Thyroid gland (tissue), 4 donors: ENCODE data around the gene MRPL22. TPM values are rescaled to one million over a fixed set of nuclear protein-coding genes. Genes with fewer than 3 reads are reported as not detected.

ENCODE experiments used
- DNase-seq, 2 donors: peaks; one replicate each; pipeline ENCODE4 v3.0.0-alpha.2; 2019
- H3K27ac ChIP-seq, 3 donors: fragments of 200-600 bp; sonication (generic); 1 replicate in 2 of 3; 2 replicates in 1 of 3; pipeline ENCODE4 v1.5.1; 2016 to 2019; ENCODE audit warnings: mild to moderate bottlenecking in 1 of 3, moderate library complexity in 1 of 3
- H3K27me3 ChIP-seq: fragments of 200-600 bp; sonication (generic); one replicate; pipeline ENCODE4 v1.5.1; 2019
- H3K36me3 ChIP-seq, 2 donors: fragments of 200-600 bp; sonication (generic); one replicate each; pipeline ENCODE4 v1.5.1; 2016 to 2019
- H3K4me1 ChIP-seq, 2 donors: fragments of 200-600 bp; sonication (generic); one replicate each; pipeline ENCODE4 v1.5.1; 2017 to 2019
- H3K4me3 ChIP-seq, 3 donors: fragments of 200-600 bp; sonication (generic); replicated peaks in 1 of 3; 1 replicate in 2 of 3; 2 replicates in 1 of 3; pipeline ENCODE4 v1.5.1; 2016; ENCODE audit warnings: mild to moderate bottlenecking in 1 of 3
- H3K9me3 ChIP-seq: fragments of 200-600 bp; sonication (generic); one replicate; pipeline ENCODE4 v1.5.1; 2017
- CTCF ChIP-seq, 6 experiments: fragments of 200-600 bp in 3 of 6; fragments of 450-650 bp in 3 of 6; sonication (generic) in 3 of 6; IDR thresholded peaks; one replicate each; pipeline ENCODE4 v1.5.1; 2016 to 2019; ENCODE audit warnings: antibody characterized with exemption in 6 of 6, mild to moderate bottlenecking in 2 of 6, inconsistent platforms in 1 of 6, moderate library complexity in 1 of 6
- POLR2A ChIP-seq, 2 donors: fragments of 450-650 bp; IDR thresholded peaks; one replicate each; pipeline ENCODE4 v1.6.1; 2017; ENCODE audit warnings: antibody characterized with exemption in 2 of 2, mild to moderate bottlenecking in 2 of 2, moderate library complexity in 1 of 2
- WGBS, 2 donors: methylation state at CpG; one replicate each; pipeline ENCODE4 v1.1.5; 2017; 5-methylcytosine and 5-hydroxymethylcytosine counted together
- intact Hi-C: fragments of 100-400 bp; cut with DNase I; formaldehyde crosslinking; loops from one replicate; pipeline ENCODE4 v1.15.1; 2023
- total RNA-seq, 4 donors: library from RNA; depleted of rRNA; stranded (reverse); fragments of >200 nt; gene quantifications; one replicate each; pipeline ENCODE4 v1.2.3, GENCODE V29; 2016

The MRPL22 gene
- total RNA-seq, 4 donors from 2014 or later: 9.2 to 31.8 (median 25.2) TPM

- H3K4me1 ChIP-seq: no peaks in the 10 kb centered on the region
- TF ChIP-seq CTCF (IDR thresholded peaks at IDR 0.05): no peak
- no peak for TF ChIP-seq POLR2A (IDR thresholded peaks at IDR 0.05)
- H3K36me3 ChIP-seq: peaks cover 36 to 71% of the 10 kb centered on the region in 2 donors
- DNase-seq: no peak
- H3K27me3 ChIP-seq: no peaks in the 10 kb centered on the region
- no peak overlapping the region for H3K27ac ChIP-seq
- intact Hi-C loops: no loop called here
- no peaks in the 10 kb centered on the region for H3K9me3 ChIP-seq
- 96% methylated on average over 7 of the region's 7 CpGs for WGBS, 2 donors
- no peak overlapping the region for H3K4me3 ChIP-seq
Measured at GRCh38 chr5:154923441-154924430, 17.1 kb upstream of the MRPL22 start.

GRCh38 chr5:154933537-154933936 lies 7.3 kb upstream of the MRPL22 start:
- peaks cover 4 to 14% of the 10 kb centered on the region in 2 donors for H3K4me1 ChIP-seq
- no peak for TF ChIP-seq CTCF (IDR thresholded peaks at IDR 0.05)
- TF ChIP-seq POLR2A (IDR thresholded peaks at IDR 0.05): no peak
- peaks cover 4 to 15% of the 10 kb centered on the region in 2 donors for H3K36me3 ChIP-seq
- intact Hi-C loops: no loop called here
- 91 to 96% methylated on average over 3 of the region's 3 CpGs for WGBS, 2 donors
- no peaks in the 10 kb centered on the region for H3K9me3 ChIP-seq
- no peak overlapping the region for H3K4me3 ChIP-seq
- no peaks in the 10 kb centered on the region for H3K27me3 ChIP-seq
- no peak overlapping the region for H3K27ac ChIP-seq
- no peak for DNase-seq

- TF ChIP-seq CTCF (IDR thresholded peaks at IDR 0.05) (no peak), POLR2A (IDR thresholded peaks at IDR 0.05) (no peak)
- no peak overlapping the region for H3K27ac ChIP-seq
- intact Hi-C loops: no loop called here
- H3K36me3 ChIP-seq: peaks cover 4 to 15% of the 10 kb centered on the region in 2 donors
- no peaks in the 10 kb centered on the region for H3K27me3 ChIP-seq
- no peaks in the 10 kb centered on the region for H3K9me3 ChIP-seq
- DNase-seq: no peak
- no peak overlapping the region for H3K4me3 ChIP-seq
- peaks cover 4 to 17% of the 10 kb centered on the region in 2 donors for H3K4me1 ChIP-seq
Measured at GRCh38 chr5:154934881-154935280, 6.0 kb upstream of the MRPL22 start.

- TF ChIP-seq CTCF (IDR thresholded peaks at IDR 0.05) (no peak), POLR2A (IDR thresholded peaks at IDR 0.05) (no peak)
- intact Hi-C loops: no loop called here
- WGBS, 2 donors: 23 to 28% methylated on average over 11 of the region's 11 CpGs
- H3K4me3 ChIP-seq: peak overlapping the region; percentile 19 to 75 (median 57)
- H3K27ac ChIP-seq: peak overlapping the region in 1 of 3 donors; percentile 44
- H3K27me3 ChIP-seq: no peaks in the 10 kb centered on the region
- DNase-seq: no peak
- peaks cover 15 to 27% of the 10 kb centered on the region in 2 donors for H3K4me1 ChIP-seq
- H3K9me3 ChIP-seq: no peaks in the 10 kb centered on the region
- peaks cover 0 to 3% of the 10 kb centered on the region in 2 donors for H3K36me3 ChIP-seq
Measured at GRCh38 chr5:154937186-154937717, 3.6 kb upstream of the MRPL22 start.
